HL-60 (cell line): ENCODE results near the gene ATOH1.

Source experiments
- DNase-seq, 2 experiments: peaks; one replicate each; pipeline ENCODE4 v3.0.0-alpha.2; 2010 to 2020; ENCODE audit warnings: low read depth in 1 of 2, low spot score in 1 of 2
- H3K27ac ChIP-seq: fragments of 250-450 bp; sonication (Bioruptor Pico); replicated peaks from 2 replicates; pipeline ENCODE4 v1.5.1; 2020; ENCODE audit warnings: mild to moderate bottlenecking, moderate library complexity
- H3K27me3 ChIP-seq: fragments of 250-450 bp; sonication (Bioruptor Pico); 2 replicates; pipeline ENCODE4 v1.5.1; 2021; ENCODE audit warnings: mild to moderate bottlenecking, moderate library complexity; ENCODE audit not compliant: insufficient read depth, poor library complexity, severe bottlenecking
- H3K4me3 ChIP-seq: replicated peaks from 2 replicates; pipeline ENCODE4 v1.5.1; 2011; ENCODE audit warnings: mild to moderate bottlenecking, control low read depth, low read length; ENCODE audit not compliant: insufficient read depth
- GABPA ChIP-seq: IDR thresholded peaks from 2 replicates; pipeline ENCODE4 v1.6.1; 2012; ENCODE audit warnings: low read depth
- POLR2AphosphoS5 ChIP-seq: IDR thresholded peaks from 2 replicates; pipeline ENCODE4 v1.6.1; 2012; ENCODE audit warnings: low read depth
- SPI1 ChIP-seq: IDR thresholded peaks from 2 replicates; pipeline ENCODE4 v1.6.1; 2012; ENCODE audit warnings: low read depth, mild to moderate bottlenecking, borderline replicate concordance
- TF ChIP-seq, protein P1 (sequence below): IDR thresholded peaks from one replicate; pipeline ENCODE4 v1.5.1; 2011; ENCODE audit warnings: low read length, control low read depth, inconsistent platforms; ENCODE audit not compliant: insufficient read depth
- TF ChIP-seq, protein P2 (sequence below): IDR thresholded peaks from 2 replicates; pipeline ENCODE4 v1.6.1; 2012; ENCODE audit warnings: low read depth; ENCODE audit not compliant: insufficient replicate concordance

ATOH1 gene

DNA sequence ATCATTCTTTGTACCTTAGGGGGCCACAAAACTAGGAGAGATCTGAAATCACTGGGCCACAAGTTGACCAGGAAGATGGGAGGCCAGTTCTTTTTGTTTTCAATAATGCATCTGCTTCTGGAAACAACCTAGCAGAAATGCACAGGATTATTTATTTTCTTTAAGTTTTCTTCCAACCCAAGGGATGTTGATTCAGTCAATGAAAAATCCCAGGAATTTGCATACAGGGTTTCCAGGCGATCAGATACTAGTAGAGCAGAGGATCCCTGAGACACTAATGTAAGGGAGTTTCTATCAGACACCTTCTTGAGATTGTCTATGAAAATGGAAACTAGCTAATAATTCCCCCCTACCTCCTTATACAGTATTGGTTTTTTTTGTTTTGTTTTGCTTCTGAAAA is 7.4 kb downstream of the ATOH1 start:
- Histone ChIP-seq H3K27me3 (peaks cover 30% of the 10 kb centered on the region), H3K4me3 (no peak overlapping the region), H3K27ac (no peak overlapping the region)
- DNase-seq, result no peak
- TF ChIP-seq, protein P1, sequence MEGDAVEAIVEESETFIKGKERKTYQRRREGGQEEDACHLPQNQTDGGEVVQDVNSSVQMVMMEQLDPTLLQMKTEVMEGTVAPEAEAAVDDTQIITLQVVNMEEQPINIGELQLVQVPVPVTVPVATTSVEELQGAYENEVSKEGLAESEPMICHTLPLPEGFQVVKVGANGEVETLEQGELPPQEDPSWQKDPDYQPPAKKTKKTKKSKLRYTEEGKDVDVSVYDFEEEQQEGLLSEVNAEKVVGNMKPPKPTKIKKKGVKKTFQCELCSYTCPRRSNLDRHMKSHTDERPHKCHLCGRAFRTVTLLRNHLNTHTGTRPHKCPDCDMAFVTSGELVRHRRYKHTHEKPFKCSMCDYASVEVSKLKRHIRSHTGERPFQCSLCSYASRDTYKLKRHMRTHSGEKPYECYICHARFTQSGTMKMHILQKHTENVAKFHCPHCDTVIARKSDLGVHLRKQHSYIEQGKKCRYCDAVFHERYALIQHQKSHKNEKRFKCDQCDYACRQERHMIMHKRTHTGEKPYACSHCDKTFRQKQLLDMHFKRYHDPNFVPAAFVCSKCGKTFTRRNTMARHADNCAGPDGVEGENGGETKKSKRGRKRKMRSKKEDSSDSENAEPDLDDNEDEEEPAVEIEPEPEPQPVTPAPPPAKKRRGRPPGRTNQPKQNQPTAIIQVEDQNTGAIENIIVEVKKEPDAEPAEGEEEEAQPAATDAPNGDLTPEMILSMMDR, result no peak
- TF ChIP-seq, protein P2, sequence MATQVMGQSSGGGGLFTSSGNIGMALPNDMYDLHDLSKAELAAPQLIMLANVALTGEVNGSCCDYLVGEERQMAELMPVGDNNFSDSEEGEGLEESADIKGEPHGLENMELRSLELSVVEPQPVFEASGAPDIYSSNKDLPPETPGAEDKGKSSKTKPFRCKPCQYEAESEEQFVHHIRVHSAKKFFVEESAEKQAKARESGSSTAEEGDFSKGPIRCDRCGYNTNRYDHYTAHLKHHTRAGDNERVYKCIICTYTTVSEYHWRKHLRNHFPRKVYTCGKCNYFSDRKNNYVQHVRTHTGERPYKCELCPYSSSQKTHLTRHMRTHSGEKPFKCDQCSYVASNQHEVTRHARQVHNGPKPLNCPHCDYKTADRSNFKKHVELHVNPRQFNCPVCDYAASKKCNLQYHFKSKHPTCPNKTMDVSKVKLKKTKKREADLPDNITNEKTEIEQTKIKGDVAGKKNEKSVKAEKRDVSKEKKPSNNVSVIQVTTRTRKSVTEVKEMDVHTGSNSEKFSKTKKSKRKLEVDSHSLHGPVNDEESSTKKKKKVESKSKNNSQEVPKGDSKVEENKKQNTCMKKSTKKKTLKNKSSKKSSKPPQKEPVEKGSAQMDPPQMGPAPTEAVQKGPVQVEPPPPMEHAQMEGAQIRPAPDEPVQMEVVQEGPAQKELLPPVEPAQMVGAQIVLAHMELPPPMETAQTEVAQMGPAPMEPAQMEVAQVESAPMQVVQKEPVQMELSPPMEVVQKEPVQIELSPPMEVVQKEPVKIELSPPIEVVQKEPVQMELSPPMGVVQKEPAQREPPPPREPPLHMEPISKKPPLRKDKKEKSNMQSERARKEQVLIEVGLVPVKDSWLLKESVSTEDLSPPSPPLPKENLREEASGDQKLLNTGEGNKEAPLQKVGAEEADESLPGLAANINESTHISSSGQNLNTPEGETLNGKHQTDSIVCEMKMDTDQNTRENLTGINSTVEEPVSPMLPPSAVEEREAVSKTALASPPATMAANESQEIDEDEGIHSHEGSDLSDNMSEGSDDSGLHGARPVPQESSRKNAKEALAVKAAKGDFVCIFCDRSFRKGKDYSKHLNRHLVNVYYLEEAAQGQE, result no peak
- TF ChIP-seq GABPA, result no peak
- no peak for TF ChIP-seq SPI1
- TF ChIP-seq POLR2AphosphoS5, result no peak

DNA sequence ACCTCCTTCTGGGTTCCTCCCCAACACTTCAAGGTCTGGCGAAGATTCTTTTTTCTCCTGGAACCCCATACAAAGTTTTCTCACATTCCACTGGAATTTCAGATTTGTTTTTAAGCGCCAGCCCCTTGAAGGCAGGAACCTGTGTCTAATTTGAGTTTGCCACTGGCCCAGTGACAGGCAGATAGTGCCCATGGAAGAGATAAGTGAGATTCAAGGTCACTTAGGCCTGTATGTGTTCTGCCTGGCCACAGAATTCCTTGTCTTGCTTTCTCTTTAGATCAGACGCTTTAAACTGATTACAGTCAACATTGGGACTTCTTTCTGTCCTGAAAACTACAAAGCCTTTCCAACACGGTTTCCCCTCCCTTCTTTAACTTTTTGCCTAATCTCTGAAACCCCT is 11.2 kb downstream of the ATOH1 start:
- Histone ChIP-seq H3K4me3 (no peak overlapping the region), H3K27me3 (peaks cover 6% of the 10 kb centered on the region)

DNA sequence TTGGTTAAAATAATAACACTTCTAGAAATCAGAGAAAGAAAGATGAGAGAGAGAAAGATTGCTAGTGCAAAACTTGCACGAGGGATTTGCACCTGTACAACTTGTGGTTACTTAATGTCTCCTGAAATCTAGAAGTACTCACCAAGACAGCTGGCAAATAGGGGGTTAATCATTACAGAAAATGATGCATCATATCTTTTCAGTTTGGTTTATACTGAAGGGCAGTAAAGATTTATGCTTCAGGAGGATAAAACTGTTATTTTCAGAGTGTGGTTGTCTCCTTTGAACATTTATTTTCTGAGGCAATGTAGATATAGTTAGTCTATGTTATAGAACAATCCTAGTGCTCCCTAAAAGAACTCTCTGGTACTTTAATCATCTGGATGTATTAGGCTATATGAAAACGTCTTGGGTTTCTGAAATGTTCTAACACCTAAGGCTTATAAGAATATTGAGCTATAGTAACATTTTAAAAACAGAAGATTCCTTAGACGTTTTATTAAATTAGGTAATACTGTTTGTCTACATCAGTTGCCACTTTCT is 13.3 kb downstream of the ATOH1 start:
- DNase-seq, result no peak
- no peak overlapping the region for H3K4me3 ChIP-seq
- H3K27ac ChIP-seq, result no peak overlapping the region
- peaks cover 2% of the 10 kb centered on the region for H3K27me3 ChIP-seq
- TF ChIP-seq POLR2AphosphoS5, result no peak
- TF ChIP-seq, protein P2, result no peak
- TF ChIP-seq, protein P1, result no peak
- TF ChIP-seq SPI1, result no peak
- no peak for TF ChIP-seq GABPA

More for the DNA sequence above, 11.2 kb downstream of the ATOH1 start:
- DNase-seq, result no peak
- H3K27ac ChIP-seq, result no peak overlapping the region
- TF ChIP-seq, protein P1, result no peak
- TF ChIP-seq, protein P2, result no peak
- TF ChIP-seq GABPA, result no peak
- no peak for TF ChIP-seq SPI1
- no peak for TF ChIP-seq POLR2AphosphoS5
